Hematopoietic multipotent progenitor cell treated with erythropoietin and hydrocortisone succinate and interleukin-3 and kit ligand, for 15 days (in vitro differentiated cells): ENCODE results near the gene MATCAP1.
A peak's percentile ranks its signal among the peaks of the same experiment; 100 is the strongest.

Experiments used
- DNase-seq: peaks from one replicate; pipeline ENCODE4 v3.0.0-alpha.2; 2015; ENCODE audit warnings: low spot score

Gene MATCAP1

GRCh38 chr16:67156143-67156844, 27.5 kb downstream of the MATCAP1 start:
- no peak for DNase-seq

GRCh38 chr16:67155295-67156142, 28.2 kb downstream of the MATCAP1 start:
- peak; percentile 78 for DNase-seq

- DNase-seq, result no peak
Measured at GRCh38 chr16:67154578-67155294, 29.0 kb downstream of the MATCAP1 start.

- no peak for DNase-seq
Measured at GRCh38 chr16:67151431-67152097, 32.2 kb downstream of the MATCAP1 start.

GRCh38 chr16:67150833-67151396, 32.8 kb downstream of the MATCAP1 start, which contains the start of gene B3GNT9:
B3GNT9 (minus strand) TSS chr16:67150998; CDS start chr16:67150485, 513 bp downstream.
- DNase-seq, result no peak

- no peak for DNase-seq
Measured at GRCh38 chr16:67150047-67150832, 33.5 kb downstream of the MATCAP1 start.

- DNase-seq, result no peak
Measured at GRCh38 chr16:67149276-67150046, 34.3 kb downstream of the MATCAP1 start.

- DNase-seq, result no peak
Measured at GRCh38 chr16:67148656-67149275, 35.0 kb downstream of the MATCAP1 start.

GRCh38 chr16:67148221-67148620, 35.5 kb downstream of the MATCAP1 start:
- no peak for DNase-seq

GRCh38 chr16:67147437-67148140, 36.2 kb downstream of the MATCAP1 start:
- DNase-seq, result no peak

- DNase-seq, result no peak
Measured at GRCh38 chr16:67146523-67147357, 37.0 kb downstream of the MATCAP1 start.

- no peak for DNase-seq
Measured at GRCh38 chr16:67145746-67146145, 38.0 kb downstream of the MATCAP1 start.

- no peak for DNase-seq
Measured at GRCh38 chr16:67144943-67145342, 38.8 kb downstream of the MATCAP1 start.

- DNase-seq, result no peak
Measured at GRCh38 chr16:67142342-67142741, 41.4 kb downstream of the MATCAP1 start.

GRCh38 chr16:67141391-67141790, 42.4 kb downstream of the MATCAP1 start:
- DNase-seq, result no peak

GRCh38 chr16:67137605-67138004, 46.2 kb downstream of the MATCAP1 start:
- no peak for DNase-seq

- DNase-seq, result no peak
Measured at GRCh38 chr16:67129422-67129821, 54.3 kb downstream of the MATCAP1 start.

GRCh38 chr16:67128887-67129286, 54.9 kb downstream of the MATCAP1 start:
- DNase-seq, result no peak
